WTC11 (cell line): Measurements from ENCODE around the gene KCNJ6. TPM values are rescaled to one million over a fixed set of nuclear protein-coding genes. Genes with fewer than 3 reads are reported as not detected.

Experiments
- ATAC-seq: fragments of 200-7000 bp; cut with Tn5 transposase; 2 replicates; pipeline ENCODE4 v1.10.0; 2021; ENCODE audit warnings: mild to moderate bottlenecking, moderate library complexity
- CTCF ChIA-PET: fragments of 300-600 bp; sonication (Branson Sonifier 250); formaldehyde crosslinking; loops from one replicate; lab custom pipeline; 2021; ENCODE audit warnings: antibody characterized with exemption; lab: Charles Lee
- POLR2A ChIA-PET: fragments of 350-600 bp; sonication (Branson Sonifier 250); formaldehyde crosslinking; loops from one replicate; lab custom pipeline; 2021; ENCODE audit warnings: antibody characterized with exemption; lab: Charles Lee
- DNase-seq: peaks from one replicate; pipeline ENCODE4 v3.0.0; 2021; ENCODE audit warnings: low spot score
- H3K27ac Mint-ChIP-seq: 2 replicates; pipeline ENCODE4 v1.8.0; 2021; ENCODE audit warnings: mixed read lengths
- H3K27me3 Mint-ChIP-seq: 2 replicates; pipeline ENCODE4 v1.8.0; 2021; ENCODE audit warnings: low read depth, mild to moderate bottlenecking, moderate library complexity, mixed read lengths
- H3K36me3 Mint-ChIP-seq: 2 replicates; pipeline ENCODE4 v1.8.0; 2021; ENCODE audit warnings: mixed read lengths
- H3K4me1 Mint-ChIP-seq: 2 replicates; pipeline ENCODE4 v1.8.0; 2022; ENCODE audit warnings: mixed read lengths
- H3K4me3 Mint-ChIP-seq: 2 replicates; pipeline ENCODE4 v1.8.0; 2021; ENCODE audit warnings: mild to moderate bottlenecking, moderate library complexity, mixed read lengths
- H3K9me3 Mint-ChIP-seq: 2 replicates; pipeline ENCODE4 v1.8.0; 2021; ENCODE audit warnings: mixed read lengths
- ATF1 ChIP-seq: sonication (generic); formaldehyde crosslinking; IDR thresholded peaks from 2 replicates; pipeline ENCODE4 v1.8.1; 2023; ENCODE audit warnings: mild to moderate bottlenecking, moderate library complexity, missing genetic modification reagents
- ERG ChIP-seq: fragments of 250-450 bp; sonication (Bioruptor Pico); IDR thresholded peaks from 2 replicates; pipeline ENCODE4 v1.8.0; 2021; ENCODE audit warnings: mild to moderate bottlenecking
- FOXK1 ChIP-seq: sonication (generic); formaldehyde crosslinking; IDR thresholded peaks from 2 replicates; pipeline ENCODE4 v1.8.0; 2022; ENCODE audit warnings: mild to moderate bottlenecking, moderate library complexity, missing genetic modification reagents
- PREB ChIP-seq: sonication (generic); formaldehyde crosslinking; IDR thresholded peaks from 2 replicates; pipeline ENCODE4 v1.8.1; 2022; ENCODE audit warnings: mild to moderate bottlenecking, missing genetic modification reagents, moderate library complexity, borderline replicate concordance
- PRRX2 ChIP-seq: fragments of 250-450 bp; sonication (Bioruptor Pico); IDR thresholded peaks from 2 replicates; pipeline ENCODE4 v1.8.0; 2021; ENCODE audit warnings: mild to moderate bottlenecking
- RELA ChIP-seq: sonication (generic); formaldehyde crosslinking; IDR thresholded peaks from 2 replicates; pipeline ENCODE4 v1.8.1; 2022; ENCODE audit warnings: missing genetic modification reagents, mild to moderate bottlenecking, borderline replicate concordance
- TEAD1 ChIP-seq: sonication (generic); formaldehyde crosslinking; IDR thresholded peaks from 2 replicates; pipeline ENCODE4 v1.8.0; 2022; ENCODE audit warnings: mild to moderate bottlenecking, missing genetic modification reagents
- TEAD4 ChIP-seq: sonication (generic); formaldehyde crosslinking; IDR thresholded peaks from 2 replicates; pipeline ENCODE4 v1.8.0; 2022; ENCODE audit warnings: mild to moderate bottlenecking, missing genetic modification reagents
- ZNF232 ChIP-seq: sonication (generic); formaldehyde crosslinking; IDR thresholded peaks from 2 replicates; pipeline ENCODE4 v1.8.0; 2022; ENCODE audit warnings: mild to moderate bottlenecking, missing genetic modification reagents
- ZNF532 ChIP-seq: fragments of 250-450 bp; sonication (Bioruptor Pico); IDR thresholded peaks from 2 replicates; pipeline ENCODE4 v1.9.0; 2021; ENCODE audit warnings: mild to moderate bottlenecking, borderline replicate concordance
- ZNF671 ChIP-seq: fragments of 250-450 bp; sonication (Bioruptor Pico); IDR thresholded peaks from 2 replicates; pipeline ENCODE4 v1.8.0; 2021; ENCODE audit warnings: mild to moderate bottlenecking
- total RNA-seq: library from RNA; stranded (reverse); gene quantifications from 3 replicates; pipeline ENCODE4 v1.2.3, GENCODE V29; 2021
- TF ChIP-seq, protein P1 (sequence below): sonication (generic); formaldehyde crosslinking; IDR thresholded peaks from 2 replicates; pipeline ENCODE4 v1.8.0; 2022; ENCODE audit warnings: mild to moderate bottlenecking, missing genetic modification reagents

The KCNJ6 gene
- total RNA-seq, 1 experiment from 2014 or later, result 0.35 TPM

DNA sequence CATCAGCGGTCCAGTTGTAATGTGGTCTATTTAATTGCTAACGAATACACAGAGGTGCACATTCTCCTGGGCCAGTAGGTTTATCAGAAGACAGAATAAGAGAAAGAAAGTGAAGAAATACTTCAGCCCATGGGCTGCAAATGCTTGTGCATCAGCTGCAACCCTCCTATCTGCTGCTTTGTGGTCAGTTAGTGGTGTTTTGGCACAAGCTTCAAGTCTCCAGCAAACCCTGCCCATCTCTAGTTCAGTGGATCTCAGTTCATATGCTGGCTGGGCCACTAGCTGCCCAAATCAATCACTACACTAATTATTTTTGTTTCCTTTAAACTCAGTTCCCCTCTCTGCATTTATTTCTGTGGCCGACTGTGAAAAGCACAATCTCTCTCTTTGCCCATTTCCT, 124.2 kb downstream of the KCNJ6 start (continued):
- TF ChIP-seq ZNF532 (no peak), PREB (CRISPR knock-in tag) (no peak)

DNA sequence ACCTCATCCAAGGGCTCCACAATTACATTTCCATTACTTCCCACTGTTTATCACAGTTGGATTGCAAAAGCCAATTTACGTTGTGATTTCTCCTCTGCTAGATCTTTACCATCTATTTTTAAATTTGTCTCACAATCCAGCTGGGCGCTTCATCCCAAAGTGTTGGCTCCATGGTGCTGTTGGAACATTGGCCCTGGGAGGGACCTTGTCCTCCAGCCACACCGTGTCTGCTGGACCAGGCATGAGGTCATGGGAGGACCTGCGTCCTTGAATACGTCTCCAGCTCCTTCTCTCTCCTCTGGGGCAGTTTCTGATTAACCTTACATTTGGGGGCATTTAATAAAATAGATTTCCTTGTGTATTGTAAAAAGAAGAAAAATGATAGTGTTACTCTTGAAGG, 125.4 kb downstream of the KCNJ6 start:
- peaks cover 4% of the 10 kb centered on the region for H3K9me3 Mint-ChIP-seq
- no peaks in the 10 kb centered on the region for H3K27me3 Mint-ChIP-seq
- no peak for TF ChIP-seq FOXK1 (CRISPR knock-in tag)
- TF ChIP-seq PRRX2 (CRISPR knock-in tag), result no peak
- H3K4me1 Mint-ChIP-seq, result no peaks in the 10 kb centered on the region
- ATAC-seq, result no peak
- no peak overlapping the region for H3K27ac Mint-ChIP-seq
- POLR2A ChIA-PET, result no interaction called here
- H3K36me3 Mint-ChIP-seq, result no peaks in the 10 kb centered on the region
- DNase-seq, result no peak
- CTCF ChIA-PET, result no interaction called here
- no peak overlapping the region for H3K4me3 Mint-ChIP-seq

DNA sequence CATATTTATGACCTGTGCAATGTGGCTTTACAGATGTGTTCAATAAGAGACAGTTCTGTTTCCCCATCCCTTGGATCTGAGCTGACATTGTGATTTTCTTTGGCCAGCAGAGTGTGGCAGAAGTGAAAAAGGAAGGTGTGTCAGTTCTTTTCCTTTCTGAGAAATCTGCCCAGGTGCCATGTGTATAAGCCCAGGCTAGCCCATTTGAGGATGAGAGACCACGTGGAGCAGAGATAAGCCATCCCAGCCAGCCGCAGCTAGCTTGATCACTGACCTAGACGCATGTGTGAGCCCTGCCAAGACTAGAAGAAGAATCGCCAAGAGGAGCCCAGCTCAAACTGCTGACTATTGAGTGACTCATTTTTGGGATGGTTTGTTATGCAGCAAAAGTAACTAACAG, 127.8 kb downstream of the KCNJ6 start:
- Mint-ChIP-seq H3K27me3 (no peaks in the 10 kb centered on the region), H3K27ac (no peak overlapping the region), H3K36me3 (no peaks in the 10 kb centered on the region), H3K4me1 (no peaks in the 10 kb centered on the region), H3K9me3 (peaks cover 5% of the 10 kb centered on the region), H3K4me3 (no peak overlapping the region)
- DNase-seq, result no peak
- ChIA-PET POLR2A (no interaction called here), CTCF (no interaction called here)
- TF ChIP-seq TEAD1 (CRISPR knock-in tag) (no peak), ERG (CRISPR knock-in tag) (no peak), TEAD4 (no peak), ZNF232 (CRISPR knock-in tag) (no peak), ATF1 (no peak)
- TF ChIP-seq, protein P1, sequence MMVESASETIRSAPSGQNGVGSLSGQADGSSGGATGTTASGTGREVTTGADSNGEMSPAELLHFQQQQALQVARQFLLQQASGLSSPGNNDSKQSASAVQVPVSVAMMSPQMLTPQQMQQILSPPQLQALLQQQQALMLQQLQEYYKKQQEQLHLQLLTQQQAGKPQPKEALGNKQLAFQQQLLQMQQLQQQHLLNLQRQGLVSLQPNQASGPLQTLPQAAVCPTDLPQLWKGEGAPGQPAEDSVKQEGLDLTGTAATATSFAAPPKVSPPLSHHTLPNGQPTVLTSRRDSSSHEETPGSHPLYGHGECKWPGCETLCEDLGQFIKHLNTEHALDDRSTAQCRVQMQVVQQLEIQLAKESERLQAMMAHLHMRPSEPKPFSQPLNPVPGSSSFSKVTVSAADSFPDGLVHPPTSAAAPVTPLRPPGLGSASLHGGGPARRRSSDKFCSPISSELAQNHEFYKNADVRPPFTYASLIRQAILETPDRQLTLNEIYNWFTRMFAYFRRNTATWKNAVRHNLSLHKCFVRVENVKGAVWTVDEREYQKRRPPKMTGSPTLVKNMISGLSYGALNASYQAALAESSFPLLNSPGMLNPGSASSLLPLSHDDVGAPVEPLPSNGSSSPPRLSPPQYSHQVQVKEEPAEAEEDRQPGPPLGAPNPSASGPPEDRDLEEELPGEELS (CRISPR knock-in tag), result no peak
- no peak for ATAC-seq

DNA sequence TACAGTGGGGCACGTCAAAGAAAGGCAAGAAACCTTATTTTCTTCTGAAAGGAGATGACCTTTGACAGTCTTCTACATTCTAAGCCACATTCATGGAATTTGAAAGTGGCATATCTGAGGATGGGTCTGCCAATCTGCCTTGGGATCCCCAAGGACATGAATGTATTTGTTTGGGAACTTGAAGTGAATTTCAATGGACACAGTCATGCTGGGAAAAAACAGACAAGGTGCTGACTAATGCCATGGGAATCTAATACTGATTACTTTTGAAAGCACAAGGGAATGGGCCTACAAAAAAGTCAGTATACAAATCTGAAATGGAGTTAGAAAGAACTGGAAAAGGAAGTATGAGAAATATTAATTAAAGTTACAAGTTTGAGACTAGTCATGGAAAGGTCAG, 128.8 kb downstream of the KCNJ6 start:
- TF ChIP-seq RELA (CRISPR knock-in tag), result no peak
- TF ChIP-seq ZNF671, result no peak
- ChIA-PET POLR2A (no interaction called here), CTCF (no interaction called here)
- no peak overlapping the region for H3K27ac Mint-ChIP-seq
- no peak for ATAC-seq
- H3K4me3 Mint-ChIP-seq, result no peak overlapping the region
- no peak for DNase-seq
- H3K27me3 Mint-ChIP-seq, result no peaks in the 10 kb centered on the region
- H3K9me3 Mint-ChIP-seq, result peaks cover 16% of the 10 kb centered on the region
- H3K4me1 Mint-ChIP-seq, result no peaks in the 10 kb centered on the region
- no peaks in the 10 kb centered on the region for H3K36me3 Mint-ChIP-seq
